ENCODE measurements around the gene TMEM106C. TPM values are rescaled to one million over a fixed set of nuclear protein-coding genes. Genes with fewer than 3 reads are reported as not detected.

The TMEM106C gene
- total and polyA plus RNA-seq, 10 of the 15 experiments (the other 5 are each of a cell fraction or from before 2014, with no cell fraction given): 90.2 to 280 (median 161) TPM

DNA sequence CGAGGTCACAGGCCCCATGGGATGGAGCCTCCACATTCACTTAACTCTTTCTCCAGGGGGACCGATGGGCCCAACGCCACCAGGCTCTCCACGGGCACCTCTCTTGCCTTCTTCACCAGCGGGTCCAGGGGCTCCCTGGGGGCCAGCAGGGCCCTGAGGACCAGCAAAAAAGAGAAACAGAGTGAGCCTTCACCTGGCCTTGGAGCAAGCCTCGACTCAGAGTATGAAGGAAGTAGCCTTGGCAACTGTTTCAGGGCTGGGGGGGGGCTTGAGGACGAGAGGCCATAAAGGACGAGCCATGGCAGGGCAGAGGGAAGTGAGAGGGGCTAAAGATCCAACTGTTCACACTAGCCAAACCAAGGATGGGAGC is 22.9 kb downstream of the TMEM106C start (continued):
- TF ChIP-seq TARDBP (IDR thresholded peaks at IDR 0.05; ENCODE audit: borderline replicate concordance): no peak
- TF ChIP-seq, protein P1, sequence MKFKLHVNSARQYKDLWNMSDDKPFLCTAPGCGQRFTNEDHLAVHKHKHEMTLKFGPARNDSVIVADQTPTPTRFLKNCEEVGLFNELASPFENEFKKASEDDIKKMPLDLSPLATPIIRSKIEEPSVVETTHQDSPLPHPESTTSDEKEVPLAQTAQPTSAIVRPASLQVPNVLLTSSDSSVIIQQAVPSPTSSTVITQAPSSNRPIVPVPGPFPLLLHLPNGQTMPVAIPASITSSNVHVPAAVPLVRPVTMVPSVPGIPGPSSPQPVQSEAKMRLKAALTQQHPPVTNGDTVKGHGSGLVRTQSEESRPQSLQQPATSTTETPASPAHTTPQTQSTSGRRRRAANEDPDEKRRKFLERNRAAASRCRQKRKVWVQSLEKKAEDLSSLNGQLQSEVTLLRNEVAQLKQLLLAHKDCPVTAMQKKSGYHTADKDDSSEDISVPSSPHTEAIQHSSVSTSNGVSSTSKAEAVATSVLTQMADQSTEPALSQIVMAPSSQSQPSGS (IDR thresholded peaks at IDR 0.05; ENCODE audit: low read length): no peak

DNA sequence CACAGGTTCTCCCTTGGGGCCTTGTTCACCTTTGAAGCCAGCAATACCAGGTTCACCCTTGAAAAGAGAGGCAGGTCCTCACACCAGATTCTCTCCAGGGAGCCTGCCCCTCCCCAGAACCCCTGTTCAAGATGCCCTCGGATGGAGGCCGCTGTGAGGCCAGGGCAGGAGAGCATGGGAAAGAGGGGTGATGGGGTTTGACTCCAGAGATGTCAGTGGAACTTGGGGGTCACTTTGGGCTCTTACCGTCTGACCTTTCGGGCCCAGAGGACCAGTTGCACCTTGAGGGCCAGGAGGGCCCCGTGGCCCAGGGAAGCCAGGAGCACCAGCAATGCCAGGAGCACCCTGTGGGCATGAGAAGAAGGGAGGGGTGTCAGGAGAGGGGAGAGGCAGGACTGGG is 23.4 kb downstream of the TMEM106C start:
- Histone ChIP-seq H3K4me2 (ENCODE audit: control insufficient read depth, insufficient read depth) (no peak overlapping the region), H3K9me3 (replicated peaks; ENCODE audit: control insufficient read depth, insufficient read depth, low read length) (no peaks in the 10 kb centered on the region), H3K27me3 (replicated peaks in 1 of 2; ENCODE audit: control insufficient read depth in 2 of 2, insufficient read depth in 2 of 2, low read length in 1 of 2) (peaks cover 0 to 3% of the 10 kb centered on the region in 2 experiments; a peak in 3 of 4 replicates), H3K27ac (ENCODE audit: control insufficient read depth, insufficient read depth) (no peak overlapping the region), H3K36me3 (ENCODE audit: control insufficient read depth in 2 of 2, insufficient read depth in 2 of 2, low read length in 1 of 2) (no peaks in the 10 kb centered on the region), H3K4me1 (ENCODE audit: control insufficient read depth, insufficient read depth, low read length) (peaks cover 14% of the 10 kb centered on the region), H3K4me3 (no peak overlapping the region), H3K79me2 (ENCODE audit: control insufficient read depth, insufficient read depth, low read length) (no peaks in the 10 kb centered on the region), H4K20me1 (ENCODE audit: control insufficient read depth, insufficient read depth) (no peaks in the 10 kb centered on the region), H2AFZ (ENCODE audit: control insufficient read depth, low read depth, low read length) (no peak overlapping the region), H3K9ac (ENCODE audit: control insufficient read depth, insufficient read depth, low read length) (no peak overlapping the region)
- RAD21 ChIA-PET (ENCODE audit: unreplicated experiment): no interaction called here
- WGBS (ENCODE audit: insufficient coverage, insufficient replicate concordance, low lambda C conversion rate, missing lambda C conversion rate): 33% methylated on average over 5 of the region's 5 CpGs
- no peak for FAIRE-seq
- SMC1A ChIA-PET (ENCODE audit: uncharacterized antibody, unreplicated experiment): no interaction called here
- TF ChIP-seq BHLHE40 (IDR thresholded peaks at IDR 0.05; ENCODE audit: borderline replicate concordance in 1 of 2, low read depth in 2 of 2, low read length in 1 of 2): no peak
- TF ChIP-seq GATAD2B (conservative IDR thresholded peaks at IDR 0.05; ENCODE audit: low read depth): no peak
- no peak for TF ChIP-seq POU2F2 (IDR thresholded peaks at IDR 0.05; ENCODE audit: borderline replicate concordance, low read depth, low read length)
- TF ChIP-seq, protein P2, sequence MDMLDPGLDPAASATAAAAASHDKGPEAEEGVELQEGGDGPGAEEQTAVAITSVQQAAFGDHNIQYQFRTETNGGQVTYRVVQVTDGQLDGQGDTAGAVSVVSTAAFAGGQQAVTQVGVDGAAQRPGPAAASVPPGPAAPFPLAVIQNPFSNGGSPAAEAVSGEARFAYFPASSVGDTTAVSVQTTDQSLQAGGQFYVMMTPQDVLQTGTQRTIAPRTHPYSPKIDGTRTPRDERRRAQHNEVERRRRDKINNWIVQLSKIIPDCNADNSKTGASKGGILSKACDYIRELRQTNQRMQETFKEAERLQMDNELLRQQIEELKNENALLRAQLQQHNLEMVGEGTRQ (IDR thresholded peaks at IDR 0.05; ENCODE audit: borderline replicate concordance, low read depth, low read length): no peak
- TF ChIP-seq POLR2AphosphoS2 (IDR thresholded peaks at IDR 0.05; ENCODE audit: low read depth, low read length): no peak
- TF ChIP-seq MXI1 (IDR thresholded peaks at IDR 0.05; ENCODE audit: low read depth, low read length): no peak
- no peak for TF ChIP-seq SP1 (IDR thresholded peaks at IDR 0.05; ENCODE audit: low read depth, low read length)
- no peak for TF ChIP-seq TCF12 (IDR thresholded peaks at IDR 0.05; ENCODE audit: low read depth, low read length)
- no peak for TF ChIP-seq EED (IDR thresholded peaks at IDR 0.05; ENCODE audit: low read depth)
- TF ChIP-seq KDM1A (IDR thresholded peaks at IDR 0.05; ENCODE audit: borderline replicate concordance): no peak
- TF ChIP-seq RUNX3 (IDR thresholded peaks at IDR 0.05; ENCODE audit: low read length): no peak
- TF ChIP-seq, protein P3, sequence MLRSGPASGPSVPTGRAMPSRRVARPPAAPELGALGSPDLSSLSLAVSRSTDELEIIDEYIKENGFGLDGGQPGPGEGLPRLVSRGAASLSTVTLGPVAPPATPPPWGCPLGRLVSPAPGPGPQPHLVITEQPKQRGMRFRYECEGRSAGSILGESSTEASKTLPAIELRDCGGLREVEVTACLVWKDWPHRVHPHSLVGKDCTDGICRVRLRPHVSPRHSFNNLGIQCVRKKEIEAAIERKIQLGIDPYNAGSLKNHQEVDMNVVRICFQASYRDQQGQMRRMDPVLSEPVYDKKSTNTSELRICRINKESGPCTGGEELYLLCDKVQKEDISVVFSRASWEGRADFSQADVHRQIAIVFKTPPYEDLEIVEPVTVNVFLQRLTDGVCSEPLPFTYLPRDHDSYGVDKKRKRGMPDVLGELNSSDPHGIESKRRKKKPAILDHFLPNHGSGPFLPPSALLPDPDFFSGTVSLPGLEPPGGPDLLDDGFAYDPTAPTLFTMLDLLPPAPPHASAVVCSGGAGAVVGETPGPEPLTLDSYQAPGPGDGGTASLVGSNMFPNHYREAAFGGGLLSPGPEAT (IDR thresholded peaks at IDR 0.05; ENCODE audit: low read depth): no peak
- TF ChIP-seq ASH2L (IDR thresholded peaks at IDR 0.05; ENCODE audit: borderline replicate concordance, low read depth): no peak
- no peak for TF ChIP-seq CBX5 (IDR thresholded peaks at IDR 0.05; ENCODE audit: low read depth)
- no peak for TF ChIP-seq EP300 (IDR thresholded peaks at IDR 0.05; ENCODE audit: borderline replicate concordance in 1 of 2, control insufficient read depth in 1 of 2, low read depth in 2 of 2, low read length in 2 of 2)
- no peak for TF ChIP-seq FOXM1 (IDR thresholded peaks at IDR 0.05; ENCODE audit: low read depth, low read length)
- TF ChIP-seq ATF7 (IDR thresholded peaks at IDR 0.05; ENCODE audit: low read depth): no peak
- in situ Hi-C loops (cut with MboI) (no loop called here), intact Hi-C loops (cut with micrococcal nuclease; ENCODE audit: unreplicated experiment) (no loop called here)
- CTCF ChIA-PET: no interaction called here
- DNase-seq (ENCODE audit: low read depth, low spot score): no peak
- POLR2A ChIA-PET: no interaction called here
- BruUV-seq (replicated peaks): no TSS peak
- no peak for ATAC-seq

Data from GM12878 (cell line).